Smooth muscle cell of the brain vasculature (primary cell): Measurements from ENCODE around the gene VAMP2.
A peak's percentile ranks its signal among the peaks of the same experiment; 100 is the strongest.

Experiments used
- DNase-seq: peaks from one replicate; pipeline ENCODE4 v3.0.0-alpha.2; 2012; ENCODE audit warnings: low read depth, low spot score

Gene VAMP2

GRCh38 chr17:8155231-8155995, 7.3 kb downstream of the VAMP2 start:
- no peak for DNase-seq

GRCh38 chr17:8154608-8155155, 8.1 kb downstream of the VAMP2 start:
- no peak for DNase-seq

GRCh38 chr17:8153957-8154607, 8.7 kb downstream of the VAMP2 start:
- peak; percentile 99 for DNase-seq

GRCh38 chr17:8153525-8153956, 9.2 kb downstream of the VAMP2 start:
- DNase-seq, result no peak

- DNase-seq, result no peak
These were observed 9.7 kb downstream of the VAMP2 start for GRCh38 chr17:8153031-8153451.

- no peak for DNase-seq
These were observed 10.5 kb downstream of the VAMP2 start, which contains the start of gene PER1 for GRCh38 chr17:8152112-8152775. Gene PER1 (minus strand): TSS chr17:8152404. CDS start chr17:8150706, 1,698 bp downstream.

- DNase-seq, result no peak
These were observed 11.1 kb downstream of the VAMP2 start for GRCh38 chr17:8151641-8152111.

- no peak for DNase-seq
These were observed 11.6 kb downstream of the VAMP2 start for GRCh38 chr17:8151120-8151640.

GRCh38 chr17:8150194-8151119, 12.3 kb downstream of the VAMP2 start:
- no peak for DNase-seq

GRCh38 chr17:8149419-8150193, 13.1 kb downstream of the VAMP2 start:
- DNase-seq, result no peak

GRCh38 chr17:8148560-8148959, 14.2 kb downstream of the VAMP2 start:
- DNase-seq, result no peak

GRCh38 chr17:8147805-8148404, 14.8 kb downstream of the VAMP2 start:
- DNase-seq, result no peak

- no peak for DNase-seq
These were observed 15.5 kb downstream of the VAMP2 start for GRCh38 chr17:8147141-8147804.

- DNase-seq, result no peak
These were observed 16.2 kb downstream of the VAMP2 start for GRCh38 chr17:8146381-8147140.

- no peak for DNase-seq
These were observed 16.9 kb downstream of the VAMP2 start for GRCh38 chr17:8145811-8146210.

- no peak for DNase-seq
These were observed 18.1 kb downstream of the VAMP2 start for GRCh38 chr17:8144401-8145231.
